HG03460 (cell line): Measurements from ENCODE around the gene HTR5A.

ENCODE experiments used
- ATAC-seq: cut with Tn5 transposase; IDR thresholded peaks from one replicate; pipeline ENCODE4 v1.9.1; 2021; ENCODE audit not compliant: unreplicated experiment

HTR5A gene

DNA sequence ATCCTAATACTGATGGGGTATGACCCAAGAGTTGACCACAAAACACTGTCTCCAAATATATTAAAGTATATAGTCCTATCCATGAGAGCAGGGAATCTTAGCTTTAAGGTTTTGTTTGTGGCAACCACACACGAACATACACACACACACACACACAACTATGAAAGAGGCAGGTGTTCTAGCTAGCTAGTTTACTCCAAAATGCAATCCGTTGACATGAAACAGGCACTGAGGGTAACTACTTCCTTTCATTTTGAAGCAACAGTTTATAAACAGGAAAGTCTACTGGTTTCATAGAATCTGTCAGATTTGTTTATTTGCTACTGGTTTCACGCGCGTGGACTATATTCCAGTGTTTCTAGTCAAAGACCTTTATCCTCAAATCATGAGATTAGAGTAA, 14.8 kb downstream of the HTR5A start:
- ATAC-seq: no peak

DNA sequence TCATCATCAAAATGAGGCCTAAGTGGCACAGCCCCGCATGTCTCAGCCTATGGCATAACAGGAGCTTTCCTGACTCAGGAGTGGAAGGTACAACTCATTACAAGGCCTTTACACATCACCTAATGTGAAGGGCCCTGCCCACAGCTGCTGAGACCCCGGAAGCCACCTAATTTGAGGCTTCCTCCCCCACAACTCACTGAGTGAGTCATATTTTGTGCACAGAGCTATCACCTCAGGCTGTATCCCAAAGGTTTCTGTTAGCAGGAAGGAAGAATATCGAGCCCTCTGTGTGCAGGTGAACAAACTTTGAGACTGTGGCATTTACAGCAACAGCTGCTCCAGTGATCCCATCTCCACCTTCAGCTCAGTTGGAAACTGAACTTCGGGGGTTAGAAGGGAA, 20.6 kb downstream of the HTR5A start:
- ATAC-seq: no peak

DNA sequence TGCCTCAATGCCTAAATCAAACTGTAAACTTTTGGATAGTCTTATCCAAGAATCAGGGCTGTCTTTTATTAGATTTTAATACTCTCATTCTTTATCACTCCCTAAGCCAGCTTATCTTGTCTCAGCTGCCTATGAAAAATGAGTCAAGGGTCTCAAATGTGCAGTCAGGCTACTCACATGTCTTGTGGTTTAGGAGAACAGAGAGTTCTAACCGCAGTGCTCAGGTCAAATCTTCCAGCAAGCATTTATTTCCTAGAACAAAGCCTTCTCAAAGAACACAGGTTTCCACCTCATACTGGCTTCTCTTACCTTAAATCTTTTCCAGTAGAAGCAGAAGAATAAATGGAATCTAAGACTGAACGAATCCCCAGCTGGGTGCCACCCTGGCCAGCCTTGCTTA, 23.5 kb downstream of the HTR5A start:
- ATAC-seq: no peak

DNA sequence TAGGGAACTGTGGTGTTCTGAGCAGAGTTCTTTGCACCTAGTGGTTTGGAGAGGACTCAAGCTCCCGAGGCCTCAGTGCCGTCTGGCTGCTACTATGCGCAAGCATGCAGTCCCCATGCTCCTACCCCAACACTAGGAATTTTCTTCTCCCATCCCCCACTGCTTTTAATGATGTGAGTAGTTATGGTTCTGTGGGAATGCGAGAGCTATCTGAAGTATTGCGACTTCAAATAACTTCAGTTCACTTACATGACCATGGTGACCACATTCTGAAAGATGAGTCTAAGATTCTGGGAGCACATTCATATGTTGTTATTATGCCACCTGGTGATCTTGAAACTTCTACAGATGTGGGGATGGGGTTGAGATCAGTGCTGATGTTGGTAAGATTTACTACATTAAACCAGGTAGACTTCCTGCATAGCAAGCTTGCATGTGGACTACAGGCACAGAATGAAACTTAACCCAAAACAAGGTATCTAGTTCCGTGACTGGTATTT, 24.6 kb downstream of the HTR5A start:
- no peak for ATAC-seq

DNA sequence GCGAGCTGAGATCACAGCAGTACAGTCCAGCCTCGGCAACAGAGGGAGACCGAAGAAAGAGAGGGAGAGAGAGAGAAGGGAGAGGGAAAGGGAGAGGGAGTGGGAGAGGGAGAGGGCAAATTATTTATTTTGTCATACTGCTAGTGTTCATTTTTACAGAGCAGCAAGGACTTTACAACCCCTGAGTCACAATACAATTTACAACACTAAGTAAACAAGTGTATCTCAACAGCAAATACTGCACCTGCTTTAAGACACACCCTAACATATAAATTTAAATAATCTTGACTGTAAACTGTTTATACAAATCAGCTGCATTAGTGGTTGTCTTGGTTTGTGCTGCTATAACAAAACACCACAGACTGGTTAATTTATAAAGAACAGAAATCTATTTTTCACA, 27.2 kb downstream of the HTR5A start:
- ATAC-seq: no peak

DNA sequence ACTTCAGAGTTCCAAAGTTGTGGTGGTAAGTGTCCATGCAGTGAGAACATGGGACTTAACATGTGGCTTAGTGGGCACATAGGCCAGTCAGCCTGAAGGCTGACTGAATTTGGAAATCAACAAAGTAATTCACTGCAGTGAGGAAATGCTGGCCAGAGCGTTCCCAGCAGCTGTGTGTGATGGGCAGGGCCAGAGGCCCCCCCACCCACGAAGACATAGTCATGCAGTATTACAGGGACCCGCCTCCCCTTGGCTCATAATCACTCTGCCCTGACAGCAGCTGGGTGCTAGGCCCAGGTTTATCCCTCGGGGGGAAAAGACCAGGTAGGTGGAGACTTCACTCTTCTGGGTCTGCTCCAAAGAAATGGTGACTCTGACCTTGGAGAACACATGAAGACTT, 33.7 kb downstream of the HTR5A start:
- ATAC-seq: no peak

DNA sequence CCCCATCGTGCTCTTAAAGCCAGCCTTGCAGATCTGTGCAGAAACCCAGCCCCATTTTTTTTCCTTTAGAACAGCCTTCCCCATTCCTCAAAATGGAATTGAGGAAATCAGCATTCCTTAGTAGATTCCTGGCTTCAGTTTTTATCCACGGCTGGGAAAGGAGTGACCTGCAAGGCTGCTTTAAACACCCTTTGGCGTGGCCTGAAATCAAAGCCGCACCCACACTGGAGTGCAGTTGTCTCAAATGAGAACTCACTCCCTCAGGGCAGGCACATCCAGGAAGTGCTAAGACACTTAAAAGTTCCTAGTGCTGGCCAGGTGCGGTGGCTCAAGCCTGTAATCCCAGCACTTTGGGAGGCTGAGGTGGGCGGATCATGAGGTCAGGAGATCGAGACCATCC, 34.8 kb downstream of the HTR5A start:
- ATAC-seq: no peak

DNA sequence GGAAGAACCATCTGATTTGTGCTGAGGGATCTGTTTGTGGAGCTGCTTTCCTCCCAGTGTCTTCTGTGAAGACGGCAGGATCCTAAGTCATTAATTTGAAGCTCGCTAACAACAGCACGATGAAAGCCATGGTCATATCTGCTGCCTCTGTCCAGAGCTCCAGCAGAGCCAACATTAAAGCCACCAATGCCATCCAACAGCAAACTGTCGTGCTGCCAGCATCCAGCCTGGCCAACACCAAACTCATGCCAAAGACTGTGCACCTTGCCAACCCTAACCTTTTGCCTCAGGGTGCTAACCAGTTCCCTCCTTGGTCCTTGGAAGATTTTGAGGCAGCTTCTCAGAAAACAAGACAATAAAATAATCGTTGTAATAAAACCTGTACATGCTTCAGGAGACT, 36.2 kb downstream of the HTR5A start:
- no peak for ATAC-seq

DNA sequence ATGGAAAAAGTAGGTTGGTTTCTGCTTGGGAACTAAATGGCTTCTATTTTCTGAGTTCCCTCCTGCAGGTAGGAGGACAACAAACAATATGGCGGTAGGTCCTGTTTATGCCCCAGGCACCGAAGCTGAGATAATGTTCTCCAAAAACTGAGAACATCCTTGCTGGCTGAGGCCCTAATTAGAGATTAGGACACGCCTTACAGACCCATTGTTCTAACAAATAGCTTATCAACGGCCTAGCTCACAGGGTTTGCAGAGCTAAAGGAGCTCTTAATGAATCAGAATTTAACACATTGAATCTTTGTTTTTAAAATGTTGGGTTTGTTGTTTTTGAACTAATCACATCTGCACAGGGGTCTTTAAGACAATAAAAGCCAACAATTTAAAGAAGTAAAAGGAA, 37.0 kb downstream of the HTR5A start:
- no peak for ATAC-seq

DNA sequence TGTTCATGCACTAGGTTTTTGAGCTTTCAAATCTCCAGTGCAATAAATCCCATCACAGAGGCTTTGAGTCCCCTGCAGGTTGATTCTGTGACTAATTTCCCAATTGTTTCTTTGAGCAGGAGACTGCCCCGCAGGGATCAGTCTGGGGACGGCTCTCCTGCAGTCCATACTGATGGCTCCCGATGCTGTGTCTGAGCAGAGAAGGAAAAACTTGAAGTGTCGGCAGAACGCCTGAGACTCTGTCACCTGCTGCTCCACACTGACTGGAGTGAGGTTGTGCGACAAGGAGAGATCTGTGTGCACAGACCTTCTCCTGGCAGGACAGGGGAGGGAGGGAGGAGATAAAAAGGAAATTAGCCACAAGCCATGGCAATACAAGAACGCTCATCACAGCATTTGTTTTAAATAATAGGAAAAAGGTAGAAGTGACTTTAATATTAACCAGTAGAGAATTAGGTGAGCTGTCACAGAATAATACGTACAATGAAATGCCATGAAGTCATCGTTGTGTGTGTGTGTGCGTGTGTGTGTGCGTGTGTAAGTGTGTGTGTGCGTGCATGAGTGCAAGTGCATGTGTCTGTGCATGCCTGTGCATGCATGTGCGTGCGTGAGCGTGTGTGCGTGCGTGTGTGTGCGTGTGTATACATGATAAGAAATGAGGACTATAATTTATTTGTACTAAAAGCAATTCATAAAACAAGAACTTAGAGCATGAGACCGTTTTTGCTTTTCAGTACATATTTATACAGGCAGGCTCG, 38.2 kb downstream of the HTR5A start:
- ATAC-seq: no peak

DNA sequence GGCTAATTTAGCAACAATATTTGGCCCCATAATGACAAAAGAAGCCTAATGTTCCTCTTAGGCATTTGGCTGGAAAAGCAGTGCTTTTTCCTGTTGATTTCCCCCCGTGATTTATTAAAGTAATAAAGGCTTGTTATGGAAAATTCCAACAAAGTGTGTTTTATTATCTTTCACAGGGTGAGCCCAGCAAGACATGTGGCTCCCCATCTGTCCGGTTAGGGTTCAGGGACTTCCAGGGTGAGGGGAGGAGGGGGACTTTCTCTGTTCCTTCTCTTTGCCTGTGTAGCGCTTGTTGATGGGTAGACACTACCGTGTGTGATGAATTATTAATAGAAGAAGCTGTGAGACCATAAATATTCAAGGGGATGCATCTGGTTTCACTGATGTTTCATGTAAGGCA, 39.0 kb downstream of the HTR5A start:
- no peak for ATAC-seq

DNA sequence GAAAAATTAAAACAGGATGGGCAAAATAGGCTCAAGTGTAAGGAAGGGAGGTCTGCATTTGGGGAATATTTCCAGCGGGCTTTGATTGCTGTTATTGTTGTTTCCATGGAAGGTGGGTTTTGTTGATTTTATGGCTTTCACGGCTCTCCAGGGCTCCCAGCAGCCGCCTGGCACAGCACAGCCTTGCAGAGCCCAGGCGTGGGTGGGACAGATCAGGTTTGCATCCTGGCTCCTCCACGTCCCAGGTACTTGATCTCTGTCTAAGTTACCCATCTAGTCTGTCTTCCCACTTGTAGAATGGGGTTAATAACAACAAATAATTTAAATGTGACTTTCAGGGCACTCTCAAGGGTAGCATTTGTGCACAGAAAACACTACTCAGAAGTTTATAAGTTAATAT, 45.2 kb downstream of the HTR5A start:
- no peak for ATAC-seq

DNA sequence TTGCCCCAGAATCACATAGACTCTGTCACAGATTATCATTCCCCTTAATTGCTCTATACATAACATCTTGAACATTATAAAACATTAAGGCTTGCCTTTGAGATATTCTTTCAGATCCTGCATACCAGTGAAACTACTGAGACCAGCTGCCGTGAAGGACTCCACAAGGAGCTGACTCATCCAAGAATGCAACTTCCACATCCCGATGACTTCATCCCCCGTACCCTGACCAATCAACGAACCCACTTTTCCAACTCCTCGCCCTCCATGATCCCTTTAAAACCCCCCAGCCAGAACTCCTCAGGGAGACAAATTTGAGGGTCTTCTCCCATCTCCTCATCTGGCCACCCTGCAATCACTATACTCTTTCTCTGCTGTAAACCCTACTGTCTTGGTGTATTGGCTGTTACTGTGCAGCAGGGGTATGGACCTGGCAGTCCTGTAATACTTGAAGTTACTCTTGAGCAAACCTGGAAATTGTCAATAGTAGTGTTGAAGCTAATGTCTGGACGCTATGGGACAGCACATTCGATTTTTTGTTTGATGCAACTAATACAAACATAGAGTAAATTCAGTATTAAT, 49.8 kb downstream of the HTR5A start:
- no peak for ATAC-seq

DNA sequence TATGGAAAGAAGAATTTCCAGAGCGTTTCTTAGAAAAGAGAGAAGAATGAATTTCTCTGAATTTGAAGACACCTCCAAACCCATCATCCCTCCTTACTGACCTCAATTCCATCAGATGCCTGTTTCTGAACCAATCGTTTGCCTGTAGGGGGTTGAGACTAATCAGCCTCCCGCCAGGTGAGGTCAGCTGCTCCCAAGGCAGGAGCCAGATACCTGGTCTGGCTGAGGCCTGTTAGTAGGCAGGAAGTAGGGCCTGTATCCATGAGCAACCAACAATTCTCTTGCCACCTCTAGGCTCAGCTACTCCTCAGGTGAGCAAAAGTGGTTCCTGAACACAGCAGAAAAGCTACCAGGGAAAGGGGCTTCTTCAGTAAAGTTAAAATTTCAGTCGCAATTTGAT, 50.3 kb downstream of the HTR5A start:
- no peak for ATAC-seq

DNA sequence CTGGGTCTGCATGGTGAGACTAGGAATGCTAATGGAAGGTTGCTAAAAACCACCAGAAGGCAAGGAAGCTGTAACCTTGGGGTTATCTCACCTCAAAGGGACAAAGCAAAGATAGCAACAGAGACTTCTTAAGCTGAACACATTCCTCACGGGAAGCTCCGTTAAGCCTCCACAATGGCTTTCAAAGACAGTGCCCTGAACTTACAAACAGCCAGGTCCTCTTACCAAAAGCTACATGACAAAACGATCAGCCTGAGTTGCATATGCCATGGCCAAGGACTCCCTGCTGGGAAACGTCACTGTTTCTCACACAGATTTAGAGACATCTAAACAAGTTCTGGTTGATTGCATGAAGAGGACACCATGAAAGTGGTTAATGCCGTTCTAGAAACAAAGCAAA, 52.7 kb downstream of the HTR5A start:
- no peak for ATAC-seq

DNA sequence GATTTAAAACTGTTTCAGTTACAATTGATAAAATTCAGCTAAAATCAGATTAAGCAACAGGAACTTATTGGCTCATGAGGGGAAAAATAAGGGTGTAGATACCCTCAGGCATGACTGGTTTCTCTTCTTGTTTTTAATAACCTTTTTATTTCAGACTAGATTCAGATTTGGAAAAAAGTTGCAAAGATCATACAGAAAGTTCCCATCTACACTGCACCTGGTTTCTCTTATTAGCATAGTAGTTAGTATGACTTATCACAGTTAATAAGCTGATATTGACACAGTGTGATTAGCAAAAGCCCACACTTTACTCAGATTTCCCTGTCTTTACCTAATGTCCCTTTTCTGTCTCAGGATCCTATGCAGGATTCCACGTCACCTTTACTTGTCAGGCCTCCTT, 53.3 kb downstream of the HTR5A start:
- no peak for ATAC-seq

DNA sequence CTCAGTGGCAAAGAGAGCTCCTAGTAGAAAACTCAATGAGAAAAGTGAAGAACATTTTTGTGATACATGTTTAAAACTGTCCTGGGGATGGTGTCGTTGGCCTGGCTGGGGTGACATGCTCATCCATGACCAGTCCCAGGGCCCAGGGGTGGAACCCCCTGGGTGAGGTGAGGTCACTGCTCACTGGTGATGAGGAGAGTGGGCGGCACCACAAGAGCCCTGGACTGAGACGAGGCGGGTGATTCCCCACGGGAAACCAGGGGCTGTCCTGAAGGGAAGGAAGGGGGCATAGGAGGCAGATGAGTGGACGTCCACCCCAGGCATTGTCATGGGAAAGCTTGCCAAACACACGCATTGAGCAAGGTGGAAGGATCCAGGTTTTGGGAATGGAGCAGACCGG, 54.6 kb downstream of the HTR5A start:
- ATAC-seq: no peak

DNA sequence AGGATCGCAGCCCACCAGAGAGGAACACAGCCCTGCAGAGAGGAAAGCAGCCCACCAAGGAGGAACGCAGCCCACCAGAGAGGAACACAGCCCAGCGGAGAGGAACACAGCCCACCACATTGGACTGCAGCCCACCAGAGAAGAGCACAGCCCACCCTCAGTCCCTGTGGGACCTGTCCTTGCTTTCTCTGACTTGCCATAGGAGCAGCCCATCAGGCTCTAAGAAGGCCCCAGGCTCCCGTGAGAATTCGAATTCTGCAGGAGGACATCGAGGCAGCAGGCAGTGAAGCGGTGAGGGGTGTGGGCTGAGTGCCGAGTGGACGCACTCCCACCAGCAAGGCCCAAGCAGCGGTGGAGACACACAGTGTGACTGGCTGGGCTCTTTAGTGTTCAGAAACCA, 59.1 kb downstream of the HTR5A start:
- ATAC-seq: no peak

DNA sequence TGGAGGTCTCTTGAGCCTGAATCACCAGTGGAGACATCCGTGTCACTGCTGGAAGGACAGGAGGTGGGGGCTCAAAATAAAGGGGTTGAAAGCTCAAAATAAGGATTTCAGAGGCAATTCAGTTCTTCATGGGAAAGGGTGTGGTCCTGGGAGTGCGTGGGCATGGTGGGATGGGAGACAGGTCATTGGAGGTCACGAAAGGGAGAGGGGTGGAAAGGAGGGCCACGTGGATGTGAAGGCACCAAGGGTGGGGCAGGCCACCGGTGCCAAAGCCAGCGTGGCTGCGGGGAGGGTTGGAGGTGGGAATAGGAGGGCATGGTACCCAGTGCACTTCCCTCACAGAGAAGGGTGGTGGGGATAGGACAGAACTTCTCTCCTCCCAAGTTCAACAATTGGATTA, 59.7 kb downstream of the HTR5A start:
- no peak for ATAC-seq

DNA sequence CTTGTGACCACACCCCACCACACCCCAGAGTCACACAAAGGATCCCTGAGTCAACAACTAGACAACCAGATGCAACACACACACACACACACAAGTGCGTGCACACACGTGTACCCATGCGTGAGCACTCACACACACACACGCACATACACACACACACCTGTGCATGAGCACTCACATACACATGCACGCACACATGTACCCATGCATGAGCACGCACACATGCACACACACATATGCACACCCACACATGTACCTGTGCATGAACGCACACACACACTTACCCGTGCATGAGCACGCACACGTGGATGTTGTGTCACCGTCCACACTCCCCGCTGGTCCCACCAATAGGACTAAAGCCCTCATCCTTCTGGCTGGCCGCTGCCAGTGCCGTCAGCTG, 60.4 kb downstream of the HTR5A start:
- ATAC-seq: no peak

DNA sequence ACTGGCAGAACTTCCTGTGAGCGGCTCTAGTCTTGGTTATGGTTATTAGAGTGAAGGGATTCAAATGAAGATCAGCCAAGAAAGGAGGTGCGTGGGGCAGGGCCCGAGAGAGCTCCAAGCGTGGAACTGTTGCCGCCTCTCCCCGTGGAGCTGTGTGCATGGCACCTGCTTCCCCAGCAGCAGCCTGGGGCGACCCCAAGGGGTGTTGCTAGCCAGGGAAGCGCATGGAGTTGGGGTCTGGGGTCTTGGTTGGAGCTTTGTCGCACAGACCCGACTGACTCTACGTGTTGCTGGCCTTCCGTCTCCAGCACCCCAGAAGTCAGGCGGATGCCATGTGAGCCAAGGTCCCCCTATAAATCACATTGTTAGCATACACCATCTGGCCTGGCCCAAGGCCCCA, 61.0 kb downstream of the HTR5A start:
- no peak for ATAC-seq

DNA sequence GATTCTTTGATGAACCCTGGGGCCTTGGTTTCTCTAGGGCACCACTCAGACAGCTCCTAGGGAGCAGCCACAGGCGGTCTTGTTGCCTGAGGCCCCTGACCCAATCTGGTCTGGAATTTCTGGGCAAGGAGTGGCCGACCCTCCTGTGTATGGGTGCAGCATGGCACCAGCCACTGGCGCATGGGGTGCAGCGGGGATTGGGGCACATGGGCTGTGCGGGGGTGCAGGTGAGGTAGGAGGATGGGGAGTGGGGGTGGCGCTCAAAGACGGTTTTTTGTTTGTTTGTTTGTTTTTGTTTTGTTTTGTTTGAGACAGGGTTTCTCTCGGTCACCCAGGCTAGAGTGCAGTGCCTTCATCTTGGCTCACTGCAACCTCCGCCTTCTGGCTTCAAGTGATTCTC, 62.3 kb downstream of the HTR5A start:
- no peak for ATAC-seq
